Vagina (tissue), 2 donors: Measurements from ENCODE around the gene TANGO2. TPM values are rescaled to one million over a fixed set of nuclear protein-coding genes. Genes with fewer than 3 reads are reported as not detected.

Experiments used
- DNase-seq, 2 donors: peaks; one replicate each; pipeline ENCODE4 v3.0.0-alpha.2; 2017; ENCODE audit errors: extremely low spot score in 2 of 2
- H3K27ac ChIP-seq: fragments of 200-600 bp; sonication (generic); one replicate; pipeline ENCODE4 v1.5.1; 2019
- H3K27me3 ChIP-seq: fragments of 200-600 bp; sonication (generic); one replicate; pipeline ENCODE4 v1.5.1; 2019
- H3K36me3 ChIP-seq, 2 donors: fragments of 200-600 bp; sonication (generic); one replicate each; pipeline ENCODE4 v1.5.1; 2017 to 2019
- H3K4me1 ChIP-seq: fragments of 200-600 bp; sonication (generic); one replicate; pipeline ENCODE4 v1.5.1; 2019
- H3K4me3 ChIP-seq, 2 donors: fragments of 200-600 bp; sonication (generic); 1 replicate in 1 of 2; 2 replicates in 1 of 2; pipeline ENCODE4 v1.5.1; 2016 to 2019
- H3K9me3 ChIP-seq: fragments of 200-600 bp; sonication (generic); one replicate; pipeline ENCODE4 v1.5.1; 2019
- POLR2A ChIP-seq, 2 donors: fragments of 450-650 bp; IDR thresholded peaks; one replicate each; pipeline ENCODE4 v1.6.1; 2017; ENCODE audit warnings: antibody characterized with exemption in 2 of 2, mild to moderate bottlenecking in 2 of 2, moderate library complexity in 2 of 2
- POLR2AphosphoS5 ChIP-seq, 2 donors: sonication (generic); formaldehyde crosslinking; IDR thresholded peaks; one replicate each; pipeline ENCODE4 v1.9.0; 2017; ENCODE audit warnings: antibody characterized with exemption in 2 of 2, mild to moderate bottlenecking in 2 of 2, low read depth in 1 of 2; ENCODE audit not compliant: insufficient read depth in 1 of 2
- intact Hi-C: fragments of 100-400 bp; cut with DNase I; formaldehyde crosslinking; loops from one replicate; pipeline ENCODE4 v1.15.1; 2023
- total RNA-seq: library from RNA; depleted of rRNA; stranded (reverse); fragments of >200 nt; gene quantifications from one replicate; pipeline ENCODE4 v1.2.3, GENCODE V29; 2016
- TF ChIP-seq, protein P1 (sequence below), 3 experiments: fragments of 450-650 bp in 2 of 3; fragments of 200-600 bp in 1 of 3; sonication (generic) in 1 of 3; IDR thresholded peaks; one replicate each; pipeline ENCODE4 v1.5.1; 2017 to 2019; ENCODE audit warnings: antibody characterized with exemption in 3 of 3, mild to moderate bottlenecking in 2 of 3, moderate library complexity in 2 of 3

The TANGO2 gene
- total RNA-seq, 1 donor from 2014 or later = 21.4 TPM

DNA sequence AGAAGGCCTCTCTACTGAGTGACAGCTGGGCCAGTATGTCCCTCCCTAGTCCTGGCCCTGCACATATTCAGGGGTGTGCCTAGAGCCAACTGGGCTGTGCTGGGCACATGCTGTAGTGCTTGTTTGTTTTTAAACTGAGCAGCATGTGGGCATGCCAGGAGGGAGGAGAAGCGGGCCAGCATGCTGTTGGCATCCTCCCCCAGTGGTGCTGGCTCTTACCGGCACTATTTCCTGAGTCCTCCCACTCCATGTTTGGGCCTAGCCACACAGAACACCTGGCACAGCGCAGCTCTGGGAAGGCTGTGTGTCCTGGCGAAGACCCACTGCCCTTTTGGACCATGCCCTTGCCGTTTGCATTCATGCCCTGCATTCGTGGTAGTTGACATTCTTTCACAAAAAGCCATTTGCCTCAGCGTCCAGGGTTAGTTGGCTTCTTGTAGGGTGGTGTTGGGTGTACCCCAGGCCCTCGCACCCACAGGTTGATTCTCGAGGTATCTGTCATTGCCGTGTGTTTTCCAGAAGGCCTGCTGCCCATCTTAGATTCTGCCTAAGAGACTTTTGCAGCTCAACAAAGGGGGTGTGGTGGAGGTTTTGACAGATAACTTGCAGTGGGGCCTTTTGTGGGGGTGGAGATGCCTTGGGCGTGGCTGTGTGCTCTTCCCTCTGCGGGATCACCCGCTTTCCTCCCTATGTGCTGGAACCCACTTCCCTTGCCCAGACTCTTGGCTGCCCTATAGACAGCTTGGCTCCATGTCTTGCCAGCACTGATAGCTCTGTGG lies 72.7 kb downstream of the TANGO2 start:
- H3K9me3 ChIP-seq = no peaks in the 10 kb centered on the region
- H3K4me1 ChIP-seq = no peaks in the 10 kb centered on the region
- no peaks in the 10 kb centered on the region for H3K27me3 ChIP-seq
- no peak overlapping the region for H3K27ac ChIP-seq
- no peak overlapping the region for H3K4me3 ChIP-seq
- no peak for DNase-seq
- intact Hi-C loops = no loop called here
- no peak for TF ChIP-seq POLR2AphosphoS5 (IDR thresholded peaks at IDR 0.05; ENCODE audit: insufficient read depth in 1 of 2, low read depth in 1 of 2)
- TF ChIP-seq, protein P1, sequence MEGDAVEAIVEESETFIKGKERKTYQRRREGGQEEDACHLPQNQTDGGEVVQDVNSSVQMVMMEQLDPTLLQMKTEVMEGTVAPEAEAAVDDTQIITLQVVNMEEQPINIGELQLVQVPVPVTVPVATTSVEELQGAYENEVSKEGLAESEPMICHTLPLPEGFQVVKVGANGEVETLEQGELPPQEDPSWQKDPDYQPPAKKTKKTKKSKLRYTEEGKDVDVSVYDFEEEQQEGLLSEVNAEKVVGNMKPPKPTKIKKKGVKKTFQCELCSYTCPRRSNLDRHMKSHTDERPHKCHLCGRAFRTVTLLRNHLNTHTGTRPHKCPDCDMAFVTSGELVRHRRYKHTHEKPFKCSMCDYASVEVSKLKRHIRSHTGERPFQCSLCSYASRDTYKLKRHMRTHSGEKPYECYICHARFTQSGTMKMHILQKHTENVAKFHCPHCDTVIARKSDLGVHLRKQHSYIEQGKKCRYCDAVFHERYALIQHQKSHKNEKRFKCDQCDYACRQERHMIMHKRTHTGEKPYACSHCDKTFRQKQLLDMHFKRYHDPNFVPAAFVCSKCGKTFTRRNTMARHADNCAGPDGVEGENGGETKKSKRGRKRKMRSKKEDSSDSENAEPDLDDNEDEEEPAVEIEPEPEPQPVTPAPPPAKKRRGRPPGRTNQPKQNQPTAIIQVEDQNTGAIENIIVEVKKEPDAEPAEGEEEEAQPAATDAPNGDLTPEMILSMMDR (IDR thresholded peaks at IDR 0.05) = no peak
- no peak for TF ChIP-seq POLR2A (IDR thresholded peaks at IDR 0.05)
- H3K36me3 ChIP-seq = peaks cover 0 to 94% of the 10 kb centered on the region in 2 donors

DNA sequence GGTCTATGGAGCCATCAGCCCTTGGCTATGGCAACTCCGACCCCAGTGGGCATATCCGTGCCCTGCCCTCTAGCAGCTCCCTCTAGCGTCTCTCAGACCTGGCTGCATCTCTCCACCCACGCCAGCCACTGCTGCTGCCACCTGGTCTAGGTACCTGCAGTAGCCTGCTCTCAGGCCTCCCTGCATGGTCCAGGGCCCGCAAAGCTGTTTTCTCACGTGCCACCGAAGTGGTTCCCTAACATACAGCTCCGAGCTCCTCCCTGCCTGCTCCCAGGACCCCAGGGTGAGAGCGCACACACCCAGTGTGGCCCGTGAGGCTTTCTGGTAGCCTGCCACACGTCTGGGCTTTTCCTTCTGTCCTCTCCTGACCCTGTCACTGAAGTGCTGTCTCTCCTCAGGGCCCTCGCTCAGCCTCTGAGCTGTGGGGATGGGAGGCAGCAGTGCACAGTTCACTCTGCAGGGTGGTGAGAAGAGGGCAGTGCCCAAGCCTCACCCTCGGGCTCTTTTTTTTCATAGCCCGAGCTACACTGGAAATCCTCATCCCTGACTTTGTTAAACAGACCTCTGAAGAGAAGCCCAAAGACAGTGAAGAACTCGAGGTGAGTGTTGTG lies 73.4 kb downstream of the TANGO2 start:
- TF ChIP-seq POLR2AphosphoS5 (IDR thresholded peaks at IDR 0.05; ENCODE audit: insufficient read depth in 1 of 2, low read depth in 1 of 2) (no peak), POLR2A (IDR thresholded peaks at IDR 0.05) (no peak)
- TF ChIP-seq, protein P1 (IDR thresholded peaks at IDR 0.05) = no peak
- peaks cover 0 to 93% of the 10 kb centered on the region in 2 donors for H3K36me3 ChIP-seq
- H3K27ac ChIP-seq = no peak overlapping the region
- intact Hi-C loops = no loop called here
- no peak overlapping the region for H3K4me3 ChIP-seq
- DNase-seq = no peak
- H3K4me1 ChIP-seq = no peaks in the 10 kb centered on the region
- no peaks in the 10 kb centered on the region for H3K27me3 ChIP-seq
- H3K9me3 ChIP-seq = no peaks in the 10 kb centered on the region

DNA sequence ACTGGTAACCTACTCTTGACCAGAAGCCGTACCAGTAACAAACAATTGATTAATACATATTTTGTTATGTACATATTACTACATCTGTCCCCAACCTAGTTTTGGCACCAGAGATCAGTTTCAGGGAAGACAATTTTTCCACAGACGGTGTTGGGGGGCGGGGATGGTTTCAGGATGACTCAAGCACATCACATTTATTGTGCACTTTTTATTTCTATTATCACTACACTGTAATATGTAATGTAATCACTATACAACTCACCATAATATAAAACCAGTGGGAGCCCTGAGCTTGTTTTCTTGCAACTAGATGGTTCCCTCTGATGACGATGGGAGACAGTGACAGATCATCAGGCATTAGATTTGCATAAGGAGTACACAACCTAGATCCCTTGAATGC lies 74.6 kb downstream of the TANGO2 start:
- Histone ChIP-seq H3K27me3 (no peaks in the 10 kb centered on the region), H3K4me1 (no peaks in the 10 kb centered on the region), H3K36me3 (peaks cover 0 to 92% of the 10 kb centered on the region in 2 donors), H3K27ac (no peak overlapping the region), H3K4me3 (no peak overlapping the region), H3K9me3 (no peaks in the 10 kb centered on the region)
- TF ChIP-seq, protein P1 (IDR thresholded peaks at IDR 0.05) = no peak
- TF ChIP-seq POLR2A (IDR thresholded peaks at IDR 0.05) (no peak), POLR2AphosphoS5 (IDR thresholded peaks at IDR 0.05; ENCODE audit: insufficient read depth in 1 of 2, low read depth in 1 of 2) (no peak)
- intact Hi-C loops = no loop called here
- no peak for DNase-seq

DNA sequence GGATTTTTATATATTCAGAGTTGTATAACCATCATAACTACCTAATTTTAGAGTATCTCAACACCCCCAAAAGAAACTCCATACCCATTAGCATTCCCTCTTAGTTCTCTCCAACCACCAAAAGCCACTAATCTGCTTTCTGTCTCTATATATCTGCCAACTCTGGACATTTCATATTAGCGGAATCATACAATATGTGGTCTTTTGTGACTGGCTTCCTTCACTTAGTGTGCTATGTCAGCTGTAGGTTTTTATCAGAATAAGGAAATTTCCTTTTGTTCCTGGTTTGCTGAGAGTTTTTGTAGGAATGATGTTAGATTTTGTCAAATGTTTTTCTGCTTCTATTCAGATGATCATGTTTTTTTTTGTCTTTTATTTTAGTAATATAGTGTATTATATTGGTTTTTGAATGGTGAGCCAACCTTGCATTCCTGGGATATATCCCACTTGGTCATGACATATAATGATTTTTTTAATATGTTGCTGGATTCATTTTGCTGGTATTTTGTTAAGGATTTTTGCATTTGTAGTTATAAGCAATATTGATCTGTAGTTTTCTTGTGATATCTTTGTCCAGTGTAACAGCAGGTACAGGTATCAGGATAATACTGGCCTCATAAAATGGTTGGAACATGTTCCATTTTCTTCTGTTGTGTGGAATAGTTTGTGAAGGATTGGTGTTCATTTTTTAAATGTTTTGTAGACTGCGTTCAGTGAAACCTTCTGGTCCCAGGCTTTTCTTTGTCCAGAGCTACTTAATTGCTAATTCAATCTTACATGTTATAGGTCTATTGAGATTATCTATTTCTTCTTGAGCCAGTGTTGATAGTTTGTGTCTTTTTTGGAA lies 75.9 kb downstream of the TANGO2 start:
- no peaks in the 10 kb centered on the region for H3K9me3 ChIP-seq

More for the DNA sequence above, 75.9 kb downstream of the TANGO2 start:
- TF ChIP-seq POLR2AphosphoS5 (IDR thresholded peaks at IDR 0.05; ENCODE audit: insufficient read depth in 1 of 2, low read depth in 1 of 2) (no peak), POLR2A (IDR thresholded peaks at IDR 0.05) (no peak)
- TF ChIP-seq, protein P1 (IDR thresholded peaks at IDR 0.05) = no peak
- intact Hi-C loops = no loop called here
- Histone ChIP-seq H3K27me3 (no peaks in the 10 kb centered on the region), H3K36me3 (peaks cover 0 to 89% of the 10 kb centered on the region in 2 donors), H3K4me1 (no peaks in the 10 kb centered on the region), H3K4me3 (no peak overlapping the region), H3K27ac (no peak overlapping the region)
- no peak for DNase-seq
